HG03066 (cell line): ENCODE measurements around the gene SPIN1.

ENCODE experiments used
- ATAC-seq: cut with Tn5 transposase; IDR thresholded peaks from one replicate; pipeline ENCODE4 v1.9.1; 2021; ENCODE audit warnings: low read depth; ENCODE audit not compliant: unreplicated experiment

SPIN1 gene

DNA sequence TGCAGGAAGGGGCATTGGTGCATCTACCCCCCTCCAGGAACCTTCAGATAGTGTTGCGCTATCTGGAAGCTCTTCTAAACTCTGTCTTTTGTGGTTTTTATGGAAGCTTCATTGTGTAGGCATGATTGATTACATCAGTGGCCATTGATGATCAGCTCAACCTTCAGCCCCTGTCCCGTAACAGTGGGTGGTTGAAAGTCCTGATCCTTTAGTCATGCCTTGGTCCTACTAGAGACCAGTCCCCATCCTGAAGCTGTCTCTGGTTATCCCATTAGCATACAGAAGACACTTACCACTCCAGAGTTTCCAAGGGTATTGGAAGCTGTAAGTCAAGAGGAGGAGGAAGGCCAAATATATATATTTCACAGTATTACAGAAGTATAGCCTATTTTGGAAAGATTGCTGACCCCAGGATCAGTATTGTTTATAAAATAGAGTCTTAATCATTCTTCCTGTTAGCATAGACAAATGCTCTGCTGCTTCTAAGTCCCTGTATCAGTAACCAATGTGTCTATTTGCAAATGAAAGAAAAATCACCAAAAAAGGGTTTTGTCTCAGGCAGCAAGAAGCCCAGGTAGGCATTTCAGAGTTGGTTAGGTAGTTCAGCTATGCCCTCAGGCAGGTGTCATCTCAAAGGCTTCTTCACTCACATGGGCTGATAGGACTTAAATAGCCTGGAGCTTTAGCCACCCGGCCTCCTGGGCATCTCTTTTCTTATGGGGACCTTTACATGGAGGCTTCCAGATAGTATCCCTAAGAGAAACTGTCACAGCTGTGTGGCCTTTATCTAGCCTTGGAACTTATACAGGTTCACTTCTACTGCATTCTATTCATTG, 41.6 kb downstream of the SPIN1 start:
- ATAC-seq, result no peak

DNA sequence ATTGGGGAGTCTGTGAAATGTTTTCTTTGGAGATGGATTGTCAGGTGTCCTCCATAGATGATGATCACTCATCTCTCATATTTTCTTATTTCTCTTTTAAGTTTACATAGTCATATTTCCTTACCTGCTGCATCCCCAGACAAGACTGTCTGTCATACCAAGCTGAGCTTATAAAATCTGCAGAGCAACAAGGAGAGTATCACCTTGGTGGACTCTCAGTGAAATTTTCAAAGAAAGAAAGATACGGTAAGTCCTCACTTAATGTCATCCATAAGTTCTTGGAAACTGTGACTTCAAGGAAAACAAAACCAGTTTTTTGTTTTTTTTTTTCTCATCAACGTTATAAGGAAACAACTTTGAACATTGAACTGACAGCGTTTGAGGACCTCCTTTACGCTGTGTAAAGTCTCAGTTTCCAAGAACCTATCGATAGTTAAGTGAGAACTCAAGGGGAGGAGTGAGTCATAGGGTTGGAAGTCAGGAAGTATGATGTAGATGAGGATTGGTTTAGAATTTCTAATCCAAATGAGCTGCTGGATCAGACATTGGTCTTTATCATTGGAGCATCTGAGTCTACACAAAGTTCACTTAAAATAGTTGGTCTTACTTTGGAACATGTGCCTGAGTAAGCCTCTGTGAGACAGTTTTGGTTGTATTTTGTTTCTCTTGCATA, 45.5 kb downstream of the SPIN1 start:
- no peak for ATAC-seq

DNA sequence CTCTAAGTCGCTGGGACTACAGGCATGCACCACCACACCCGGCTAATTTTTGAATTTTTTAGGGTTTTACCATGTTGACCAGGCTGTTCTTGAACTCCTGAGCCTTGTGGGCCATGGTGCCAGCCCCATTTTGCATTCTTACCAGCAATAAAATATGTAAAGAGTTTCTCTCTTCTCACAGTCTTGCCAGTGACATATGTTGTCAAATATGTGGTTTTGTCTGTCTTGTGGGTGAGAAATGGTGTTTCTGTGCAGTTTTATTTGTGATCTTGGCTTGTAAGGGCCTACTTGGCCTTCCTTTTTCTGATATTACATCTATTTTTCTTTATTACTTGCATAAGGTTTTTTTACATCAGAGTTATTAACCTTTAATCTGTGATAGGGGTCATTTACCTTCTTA, 47.1 kb downstream of the SPIN1 start:
- ATAC-seq, result no peak

DNA sequence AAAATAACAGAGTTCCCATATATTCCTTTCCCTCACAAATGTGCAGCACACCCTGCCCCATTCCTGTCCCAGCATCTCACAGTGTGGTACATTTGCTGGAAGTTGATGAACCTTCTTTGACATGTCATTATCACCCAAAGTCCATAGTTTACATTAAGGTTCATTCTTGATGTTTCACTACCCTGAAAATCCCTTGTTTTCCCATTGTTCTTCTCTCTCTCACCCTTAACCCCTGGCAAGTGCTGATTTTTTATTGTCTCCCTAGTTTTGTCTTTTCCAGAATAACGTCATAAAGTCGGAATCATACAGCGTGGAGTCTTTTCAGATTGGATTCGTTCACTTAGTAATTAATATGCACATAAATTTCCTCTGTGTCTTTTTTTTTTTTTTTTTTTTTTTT, 48.1 kb downstream of the SPIN1 start:
- no peak for ATAC-seq

DNA sequence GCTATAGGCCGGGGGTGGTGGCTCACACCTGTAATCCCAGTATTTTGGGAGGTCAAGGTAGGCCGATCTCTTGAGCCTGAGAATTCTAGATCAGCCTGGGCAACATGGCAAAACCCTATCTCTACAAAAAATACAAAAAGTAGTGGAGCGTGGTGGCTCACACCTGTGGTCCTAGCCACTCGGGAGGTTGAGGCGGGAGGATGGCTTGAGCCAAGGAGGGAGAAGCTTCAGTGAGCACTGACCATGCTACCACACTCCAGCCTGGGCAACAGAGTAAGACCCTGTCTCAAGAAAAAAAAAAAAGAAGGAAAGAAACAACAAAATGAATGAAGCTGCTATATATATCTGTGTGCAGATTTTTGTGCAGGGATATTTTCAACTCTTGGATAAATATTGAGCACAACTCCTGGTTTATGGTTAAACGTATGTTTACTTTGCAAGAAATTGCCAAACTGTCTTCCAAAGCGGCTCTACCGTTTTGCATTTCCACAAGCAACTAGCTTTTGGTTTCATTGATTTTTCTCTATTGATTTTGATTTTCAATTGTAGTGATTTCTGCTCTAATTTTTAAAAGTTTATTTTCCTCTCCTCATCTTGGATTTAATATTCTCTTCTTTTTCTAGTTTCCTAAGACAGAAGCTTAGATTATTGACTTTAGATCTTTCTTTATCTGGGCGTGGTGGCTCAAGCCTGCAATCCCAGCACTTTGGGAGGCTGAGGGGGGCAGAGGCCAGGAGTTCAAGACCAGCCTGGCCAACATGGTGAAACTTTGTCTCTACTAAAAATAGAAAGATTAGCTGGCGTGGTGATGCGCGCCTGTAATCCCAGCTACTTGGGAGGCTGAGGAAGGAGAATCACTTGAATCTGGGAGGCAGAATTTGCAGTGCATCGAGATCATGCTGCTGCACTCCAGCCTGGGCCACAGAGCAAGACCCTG, 49.2 kb downstream of the SPIN1 start:
- no peak for ATAC-seq

DNA sequence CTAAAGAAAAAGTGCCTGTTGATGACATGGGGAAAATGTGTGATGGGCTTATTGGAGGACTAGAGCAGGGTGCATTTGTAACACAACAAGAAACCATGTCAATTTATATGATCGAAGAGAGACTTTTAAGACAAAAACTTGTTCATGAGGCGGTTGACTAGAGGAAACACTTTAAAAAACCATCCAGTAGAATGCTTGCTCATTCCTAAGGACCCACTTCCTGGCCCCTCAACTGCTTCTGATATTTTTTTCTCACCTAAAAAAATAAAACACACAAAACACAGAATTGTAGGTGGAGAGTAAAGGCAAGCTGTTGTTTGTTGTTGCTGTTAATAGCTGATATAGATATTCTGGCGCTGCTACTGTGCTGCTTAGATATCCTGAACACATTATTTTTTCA, 50.6 kb downstream of the SPIN1 start:
- ATAC-seq, result no peak

DNA sequence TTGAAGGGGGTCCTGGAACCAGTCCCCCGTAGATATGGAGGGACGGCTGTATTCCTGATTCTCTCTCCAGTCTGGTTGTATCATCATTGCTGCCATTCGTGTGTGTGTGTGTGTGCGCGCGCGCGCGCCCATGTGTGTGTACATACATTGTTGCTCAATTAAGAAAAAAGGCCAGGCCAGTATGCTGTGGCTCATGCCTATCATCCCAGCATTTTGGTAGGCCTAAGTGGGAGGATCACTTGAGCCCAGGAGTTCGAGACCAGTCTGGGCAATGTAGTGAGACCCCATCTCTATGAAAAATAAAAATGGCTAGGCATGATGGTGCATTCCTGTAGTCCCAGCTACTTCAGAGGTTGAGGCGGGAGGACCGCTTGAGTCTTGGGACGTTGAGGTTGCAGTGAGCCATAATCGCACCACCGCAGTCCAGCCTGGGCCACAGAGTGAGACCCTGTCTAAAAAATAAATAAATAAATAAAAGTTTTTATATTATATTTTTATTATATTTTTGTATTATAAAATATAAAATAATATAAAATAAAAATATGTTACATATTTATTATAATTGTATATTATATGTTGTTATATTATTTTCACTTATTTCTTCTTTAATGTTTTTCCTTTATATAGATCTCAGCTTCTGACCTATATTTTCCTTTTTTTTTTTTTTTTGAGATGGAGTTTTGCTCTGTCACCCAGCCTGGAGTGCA, 53.2 kb downstream of the SPIN1 start:
- no peak for ATAC-seq

DNA sequence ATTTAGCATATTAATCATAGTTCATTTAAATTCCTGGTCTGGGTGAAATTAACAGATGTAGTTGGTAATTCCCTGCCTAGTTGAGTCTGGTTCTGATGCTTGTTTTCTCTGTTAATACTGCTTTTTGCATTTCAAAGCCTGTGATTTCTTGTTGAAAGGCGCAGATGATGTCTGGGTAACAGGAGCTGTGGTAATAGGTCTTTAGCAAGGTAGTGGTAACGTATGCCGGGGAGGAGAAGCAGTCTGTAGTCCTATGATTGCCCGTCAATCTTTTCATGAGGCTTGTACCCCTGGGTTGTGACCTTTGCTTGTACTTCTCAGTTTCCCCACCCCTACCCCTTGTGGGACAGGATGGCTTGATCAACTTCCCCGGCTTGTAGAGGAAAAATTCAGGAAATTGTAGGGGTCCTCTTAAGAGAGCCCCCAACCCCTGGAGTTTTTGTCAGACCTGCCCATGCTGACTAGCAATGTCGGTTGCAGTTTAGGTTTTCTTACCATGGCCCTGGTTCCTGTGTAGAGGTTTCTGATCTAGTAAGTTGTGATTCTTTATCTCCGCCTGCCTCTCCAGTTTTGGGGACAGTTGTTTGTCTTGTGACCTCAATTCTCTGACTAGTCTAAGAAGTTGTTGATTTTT, 55.4 kb downstream of the SPIN1 start:
- ATAC-seq, result no peak

DNA sequence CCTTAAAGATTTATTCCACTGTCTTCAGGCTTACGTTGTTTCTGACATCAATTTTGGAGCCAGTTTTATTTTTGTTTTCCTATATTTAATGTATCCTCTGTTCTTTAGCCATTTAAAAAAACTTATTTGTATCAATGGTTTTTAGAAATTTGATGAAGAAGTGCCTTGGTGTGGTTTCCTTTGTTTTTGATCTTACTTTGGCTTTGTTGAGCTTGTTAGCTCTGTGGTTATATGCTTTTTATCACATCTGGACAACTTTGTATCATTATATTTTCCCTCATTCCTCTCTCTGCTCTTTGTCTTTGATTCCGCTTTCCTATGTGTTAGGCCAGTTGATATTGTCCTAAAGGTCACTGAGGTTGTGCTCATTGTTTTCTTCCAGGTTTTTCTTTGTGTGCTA, 58.5 kb downstream of the SPIN1 start:
- ATAC-seq, result no peak

DNA sequence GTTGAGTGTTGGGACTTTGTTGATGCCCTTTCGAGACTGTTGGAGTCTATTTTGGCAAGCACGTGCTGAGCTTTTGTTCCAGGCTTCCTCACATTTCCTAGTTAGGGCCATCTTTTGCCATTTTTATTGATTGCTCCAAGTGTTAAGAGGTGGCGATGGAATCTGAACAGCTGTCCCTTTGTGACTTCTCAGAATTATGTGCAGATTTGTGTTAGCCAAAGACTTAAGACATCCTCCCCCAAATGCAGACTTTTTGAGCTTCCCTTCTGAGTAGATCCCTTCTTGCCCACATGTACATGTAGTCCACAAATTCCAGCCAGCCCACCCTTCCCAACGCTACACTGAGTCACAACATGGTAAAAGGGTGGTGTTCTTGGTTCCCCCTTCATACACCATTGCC, 59.2 kb downstream of the SPIN1 start:
- ATAC-seq, result no peak

DNA sequence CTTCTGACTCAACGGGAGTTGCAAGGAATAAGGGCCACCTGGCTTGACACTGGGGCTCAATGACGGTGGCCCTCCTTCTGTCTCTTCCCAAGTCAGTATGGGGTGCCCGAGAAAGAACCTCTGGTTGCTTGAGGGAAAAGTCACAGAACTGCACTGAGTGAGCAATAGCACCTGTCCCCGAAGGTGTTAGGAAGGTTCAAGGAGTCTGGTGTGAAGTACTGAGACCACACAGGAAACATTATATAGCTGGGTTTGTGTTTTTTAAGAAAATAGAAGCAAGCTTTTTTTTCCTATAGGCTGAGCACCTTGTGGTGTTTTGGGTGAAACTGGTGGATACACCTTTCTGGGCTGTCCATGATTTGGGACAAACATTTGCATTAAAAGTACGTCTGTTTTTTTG, 62.9 kb downstream of the SPIN1 start:
- no peak for ATAC-seq

DNA sequence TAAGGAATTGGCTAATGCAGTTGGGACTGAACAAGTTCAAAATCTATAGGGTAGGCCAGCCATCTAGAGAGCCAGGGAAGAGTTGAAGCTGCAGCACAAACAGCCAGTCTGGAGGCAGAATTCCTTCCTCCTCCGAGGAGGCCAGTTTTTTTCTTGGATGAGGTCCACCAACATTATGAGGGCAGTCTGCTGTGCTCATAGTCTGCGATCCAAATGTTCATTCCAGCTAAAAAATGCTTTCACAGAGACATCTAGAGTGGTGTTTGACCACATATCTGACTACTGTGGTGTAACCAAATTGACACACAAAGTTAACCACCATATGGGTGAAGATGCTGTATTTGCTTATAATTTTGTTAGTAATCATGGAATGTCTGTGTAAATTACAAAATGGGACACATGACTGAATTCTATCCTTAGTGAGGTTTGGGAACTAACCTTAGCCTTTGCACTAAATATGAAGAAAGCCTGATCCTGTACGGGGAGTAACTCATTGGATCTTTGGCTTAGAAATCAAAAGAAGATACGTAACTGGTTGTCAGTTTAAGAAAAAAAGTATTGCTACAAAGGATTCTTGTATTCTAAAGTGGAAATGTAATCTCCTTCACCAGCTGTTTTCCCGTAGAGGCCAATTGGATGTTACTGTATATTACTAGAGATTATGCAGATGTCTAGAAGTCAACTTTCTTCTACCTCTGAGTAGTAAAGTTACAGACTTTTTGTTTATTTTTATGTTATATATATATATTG, 70.6 kb downstream of the SPIN1 start:
- ATAC-seq, result no peak

DNA sequence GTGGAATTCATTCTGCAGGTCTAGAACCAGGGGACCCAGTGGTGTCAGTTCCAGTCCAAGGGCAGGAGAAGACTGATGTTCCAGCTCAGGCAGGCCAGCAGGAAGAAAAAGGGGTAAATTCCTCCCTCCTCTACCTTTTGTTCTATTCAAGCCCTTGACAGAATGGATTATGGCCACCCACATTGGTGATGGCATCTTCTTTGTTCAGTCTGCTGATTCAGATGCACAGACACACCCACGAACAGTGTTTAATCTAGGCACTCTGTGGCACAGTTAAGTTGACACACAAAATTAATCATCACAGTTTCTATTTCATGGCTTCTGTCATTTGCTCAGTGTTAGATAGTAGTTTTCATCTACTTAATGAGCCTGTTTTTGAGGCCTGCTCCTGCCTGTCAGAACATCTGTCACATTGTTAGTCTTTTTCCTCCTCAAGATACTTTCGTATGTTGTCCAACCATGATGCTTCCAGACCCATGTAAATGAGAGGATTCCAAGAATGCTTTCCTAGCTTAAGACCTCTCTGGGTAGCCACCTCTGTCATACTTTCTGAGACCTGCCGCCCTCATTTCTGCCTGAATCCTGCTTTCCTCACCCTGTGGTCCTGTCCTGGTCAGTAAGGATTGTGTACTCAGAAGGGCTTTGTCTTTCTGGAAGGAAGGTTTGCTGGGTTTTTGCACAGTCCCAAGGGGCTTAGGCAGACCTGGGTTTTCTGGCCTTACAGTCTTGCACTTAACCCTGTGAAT, 72.5 kb downstream of the SPIN1 start:
- no peak for ATAC-seq

DNA sequence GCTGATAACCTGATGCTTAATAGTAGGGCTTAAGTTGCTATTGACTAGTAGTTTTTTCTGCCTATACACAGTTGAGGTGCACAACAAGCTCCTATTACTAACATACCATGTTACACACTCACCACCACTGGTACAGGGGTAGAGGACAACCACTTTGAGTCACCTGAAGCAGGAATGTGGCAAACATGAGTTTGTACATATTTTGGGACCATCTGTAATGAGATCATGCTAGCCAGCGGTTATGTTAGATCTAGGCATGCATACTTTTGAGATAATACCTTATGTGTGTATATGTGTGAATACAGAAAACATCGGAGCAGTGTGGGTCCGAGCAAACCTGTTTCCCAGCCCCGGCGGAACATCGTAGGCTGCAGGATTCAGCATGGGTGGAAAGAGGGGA, 73.9 kb downstream of the SPIN1 start:
- no peak for ATAC-seq

DNA sequence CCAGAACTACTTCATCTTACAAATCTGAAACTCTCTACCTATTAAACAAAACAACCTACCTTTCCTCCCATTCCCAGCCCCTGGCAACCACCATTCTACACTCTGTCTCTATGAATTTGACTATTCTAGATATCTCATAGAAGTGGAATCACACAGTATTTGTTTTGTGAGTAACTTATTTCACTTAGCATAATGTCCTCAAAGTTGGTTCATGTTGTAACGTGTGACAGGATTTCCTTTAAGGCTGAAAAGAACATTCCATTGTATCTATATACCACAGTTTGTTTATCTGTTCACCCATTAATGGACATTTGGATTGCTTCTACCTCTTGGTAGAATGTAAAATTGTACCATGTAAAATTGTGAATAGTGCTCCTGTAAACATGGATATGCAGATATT, 76.6 kb downstream of the SPIN1 start:
- ATAC-seq, result no peak

DNA sequence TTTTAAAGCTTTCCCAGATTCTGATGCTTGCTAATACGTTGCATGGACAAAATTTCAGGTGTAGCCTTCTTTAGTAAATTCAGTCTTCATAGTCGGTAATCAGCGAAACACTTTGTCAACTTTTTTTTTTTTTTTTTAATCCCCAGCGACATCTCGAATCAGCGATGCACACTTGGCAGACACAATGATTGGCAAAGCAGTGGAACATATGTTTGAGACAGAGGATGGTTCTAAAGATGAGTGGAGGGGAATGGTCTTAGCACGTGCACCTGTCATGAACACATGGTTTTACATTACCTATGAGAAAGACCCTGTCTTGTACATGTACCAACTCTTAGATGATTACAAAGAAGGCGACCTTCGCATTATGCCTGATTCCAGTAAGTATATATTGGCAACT, 80.0 kb downstream of the SPIN1 start:
- no peak for ATAC-seq

DNA sequence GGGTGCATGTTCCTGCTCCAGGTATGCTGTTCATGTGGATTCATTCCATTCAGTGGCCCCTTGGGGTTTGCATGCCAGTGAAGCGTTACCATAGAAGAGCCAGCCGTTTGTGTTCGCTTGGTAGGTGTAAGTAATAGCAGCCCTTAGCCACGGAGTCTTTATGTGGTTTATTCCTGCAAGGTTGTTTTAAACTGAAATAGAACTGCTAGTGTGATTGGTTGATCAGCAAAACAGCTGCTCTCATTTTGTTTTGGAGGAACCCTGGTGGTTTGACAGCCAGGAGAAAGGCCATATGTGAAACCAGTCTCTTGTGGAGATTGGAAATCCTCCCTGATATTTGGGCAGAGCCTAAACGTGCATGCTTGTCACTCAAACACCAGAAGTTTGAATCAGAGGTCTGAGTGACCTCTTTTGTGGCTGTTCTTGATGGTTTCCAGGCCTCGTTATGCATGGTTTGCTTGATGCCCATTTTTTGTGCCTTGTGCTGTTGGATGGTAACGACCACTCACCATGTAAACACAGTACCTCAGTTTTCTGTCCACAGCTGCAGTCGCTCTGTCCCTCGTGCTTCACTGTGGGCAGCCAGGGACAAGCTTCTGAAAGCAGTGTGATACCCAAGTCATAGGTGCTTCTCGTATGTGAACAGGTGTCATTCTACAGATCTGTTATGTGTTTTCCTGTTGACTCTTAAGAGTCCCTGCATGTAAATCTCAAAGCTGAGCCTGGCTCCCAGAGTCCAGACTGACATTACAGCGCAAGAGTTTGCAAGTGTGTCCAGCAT, 88.4 kb downstream of the SPIN1 start:
- no peak for ATAC-seq

DNA sequence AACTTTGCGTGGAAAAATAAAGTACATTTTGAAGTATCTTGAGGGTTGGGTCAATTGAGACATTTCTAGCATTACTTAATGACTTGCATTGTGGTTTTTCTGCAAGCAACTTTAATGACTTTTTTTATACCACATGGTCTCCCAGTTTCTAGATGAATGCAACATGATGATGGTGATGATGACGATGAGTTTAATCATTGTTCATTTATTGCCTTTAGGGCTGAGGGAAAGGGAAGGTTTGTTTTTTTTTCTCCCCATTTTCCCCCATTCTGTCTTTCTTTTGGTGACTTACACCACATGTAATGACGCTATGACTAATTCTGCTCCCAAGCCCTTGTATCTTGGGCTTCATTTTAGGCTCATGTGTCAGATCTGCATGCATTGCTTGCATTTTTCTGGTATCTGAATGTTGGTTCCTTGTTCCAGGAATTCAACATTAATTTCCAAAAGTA, 89.1 kb downstream of the SPIN1 start:
- no peak for ATAC-seq
